NCI-H510A treated with DMSO at 0.1 percent for 48 hours (cell line): ENCODE data around the gene SERAC1.
"Not testable (repeated sequence)": the region's sequence is repeated elsewhere in the genome, so short reads cannot be mapped to it uniquely, and the experiment has no call there.

Source experiments
- DNase-seq: peaks from one replicate; lab custom pipeline; 2025; lab: John Stamatoyannopoulos, UW

SERAC1 gene

GRCh38 chr6:158174514-158174913 lies 6.5 kb upstream of the SERAC1 start:
- DNase-seq = no peak

DNA sequence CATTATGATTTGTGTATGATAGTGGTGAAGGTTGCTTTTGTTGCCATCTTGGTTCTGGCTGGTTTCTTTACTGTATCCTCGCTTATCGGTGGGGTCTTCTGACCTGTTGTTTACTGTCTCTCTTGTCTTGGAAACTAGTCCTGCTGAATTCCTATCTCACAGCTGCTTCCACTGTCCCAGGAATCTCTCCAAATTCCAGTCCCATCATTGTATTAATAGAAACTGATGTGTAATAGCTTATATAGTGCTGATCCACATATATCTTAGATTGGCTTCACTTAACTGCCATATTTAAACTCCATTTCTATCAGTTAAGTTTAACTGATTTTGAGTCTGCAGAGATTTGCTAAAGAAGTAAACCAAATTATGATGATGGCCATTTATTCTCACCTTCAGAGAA lies 6.0 kb upstream of the SERAC1 start:
- no peak for DNase-seq

DNA sequence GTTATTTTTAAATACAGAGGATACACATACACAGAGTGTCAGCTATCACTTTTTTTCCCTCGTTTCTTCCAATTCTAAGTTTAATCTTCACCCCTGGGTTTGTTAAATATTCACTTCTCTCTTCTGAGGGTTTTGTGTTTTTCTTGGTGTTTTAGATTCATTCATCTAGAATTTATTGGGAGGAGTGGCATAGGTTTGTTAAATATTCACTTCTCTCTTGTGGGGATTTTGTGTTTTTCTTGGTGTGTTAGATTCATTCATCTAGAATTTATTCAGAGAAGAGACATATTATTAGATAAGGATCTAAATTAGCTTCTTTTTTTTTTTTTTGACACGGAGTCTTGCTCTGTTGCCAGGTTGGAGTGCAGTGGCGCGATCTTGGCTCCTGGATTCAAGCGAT lies 3.9 kb upstream of the SERAC1 start:
- DNase-seq = no peak

DNA sequence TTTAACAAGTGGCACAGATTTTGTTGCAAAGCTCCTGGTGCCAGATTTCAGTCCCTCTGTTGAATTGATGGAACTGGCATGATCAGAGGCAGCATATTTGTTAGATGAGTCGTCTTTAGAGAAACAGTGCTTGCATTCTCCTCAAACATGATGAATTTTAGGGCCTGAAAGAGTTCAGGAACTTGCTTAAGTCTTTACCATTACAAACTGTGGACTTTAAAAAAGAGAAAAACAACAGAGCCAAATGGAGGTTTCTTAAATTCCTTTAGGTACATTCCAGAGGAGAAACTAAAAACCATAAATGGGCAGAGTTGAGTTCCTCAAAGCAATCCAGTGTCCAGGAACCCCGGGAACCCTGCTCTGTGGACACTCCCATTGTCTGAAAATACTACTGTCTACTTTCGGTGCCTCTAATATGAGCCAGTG lies 2.6 kb upstream of the SERAC1 start:
- no peak for DNase-seq

GRCh38 chr6:158169634-158170033 lies 1.6 kb upstream of the SERAC1 start:
- not testable (repeated sequence) for DNase-seq

- DNase-seq = no peak
Measured at GRCh38 chr6:158165919-158166416, 2.1 kb downstream of the SERAC1 start.

- no peak for DNase-seq
Measured at GRCh38 chr6:158164579-158165170, 3.4 kb downstream of the SERAC1 start.

GRCh38 chr6:158161566-158162254 lies 6.4 kb downstream of the SERAC1 start:
- DNase-seq = no peak

- no peak for DNase-seq
Measured at GRCh38 chr6:158160932-158161539, 7.0 kb downstream of the SERAC1 start.

GRCh38 chr6:158158748-158159147 lies 9.3 kb downstream of the SERAC1 start:
- no peak for DNase-seq

- DNase-seq = no peak
Measured at GRCh38 chr6:158158123-158158522, 9.9 kb downstream of the SERAC1 start.

DNA sequence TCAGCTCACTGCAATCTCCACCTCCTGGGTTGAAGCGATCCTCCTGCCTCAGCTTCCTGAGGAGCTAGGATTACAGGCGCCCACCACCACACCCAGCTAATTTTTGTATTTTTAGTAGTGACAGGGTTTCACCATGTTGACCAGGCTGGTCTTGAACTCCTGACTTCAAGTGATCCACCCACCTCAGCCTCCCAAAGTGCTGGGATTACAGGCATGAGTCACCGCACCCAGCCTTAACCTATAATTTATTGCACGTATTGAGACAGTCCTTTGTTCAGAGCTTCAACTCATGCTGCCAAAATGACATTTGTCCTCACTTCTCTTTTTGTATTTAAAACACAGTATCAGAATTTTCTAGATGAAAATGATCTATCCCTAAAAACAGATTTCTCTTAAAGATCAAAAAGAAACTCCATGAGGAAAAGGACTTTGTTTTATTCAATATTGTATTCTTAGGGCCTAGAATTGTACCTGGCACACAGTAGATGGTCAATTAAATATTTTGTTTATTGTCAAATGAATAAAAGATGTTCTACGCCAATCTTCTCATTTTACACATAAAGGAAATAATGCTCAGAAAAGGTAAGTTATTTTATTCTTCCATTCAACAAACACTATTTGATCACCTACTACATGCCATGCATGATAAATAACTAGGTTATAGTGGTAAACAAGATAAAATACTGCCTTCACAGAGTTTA lies 10.8 kb downstream of the SERAC1 start:
- no peak for DNase-seq

DNA sequence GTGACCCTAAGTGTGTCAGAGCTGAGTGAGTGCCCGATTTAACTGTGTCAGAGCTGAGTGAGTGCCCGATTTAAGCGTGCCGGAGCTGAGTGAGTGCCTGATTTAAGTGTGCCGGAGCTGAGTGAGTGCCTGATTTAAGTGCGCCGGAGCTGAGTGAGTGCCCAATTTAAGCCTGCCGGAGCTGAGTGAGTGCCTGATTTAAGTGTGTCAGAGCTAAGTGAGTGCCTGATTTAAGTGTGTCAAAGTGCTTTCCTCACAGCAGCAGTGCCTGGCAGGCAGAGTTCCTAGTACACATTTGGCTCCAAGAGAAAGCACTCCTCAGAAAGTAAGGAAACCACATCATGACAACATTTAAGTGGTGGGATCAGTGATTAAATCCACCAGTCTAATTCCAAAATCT lies 13.2 kb downstream of the SERAC1 start:
- DNase-seq = no peak

DNA sequence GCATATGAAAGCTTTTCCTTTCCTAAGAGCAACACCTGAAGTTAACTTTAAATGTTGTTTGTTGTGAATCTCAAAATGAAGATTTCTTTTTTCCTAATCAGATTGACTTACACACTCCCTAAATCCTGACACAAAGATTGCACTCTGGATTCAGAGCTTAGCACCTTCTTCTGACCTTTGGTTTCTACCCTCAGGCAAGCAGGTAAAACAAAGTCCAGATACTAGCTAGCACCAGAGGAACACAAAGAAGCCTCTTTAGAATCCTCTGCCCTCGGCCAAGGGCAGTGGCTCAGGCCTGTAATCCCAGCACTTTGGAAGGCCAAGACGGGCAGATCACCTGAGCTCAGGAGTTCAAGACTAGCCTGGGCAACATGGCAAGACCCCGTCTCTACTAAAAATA lies 14.5 kb downstream of the SERAC1 start:
- no peak for DNase-seq

GRCh38 chr6:158152659-158153058 lies 15.4 kb downstream of the SERAC1 start:
- DNase-seq = no peak

DNA sequence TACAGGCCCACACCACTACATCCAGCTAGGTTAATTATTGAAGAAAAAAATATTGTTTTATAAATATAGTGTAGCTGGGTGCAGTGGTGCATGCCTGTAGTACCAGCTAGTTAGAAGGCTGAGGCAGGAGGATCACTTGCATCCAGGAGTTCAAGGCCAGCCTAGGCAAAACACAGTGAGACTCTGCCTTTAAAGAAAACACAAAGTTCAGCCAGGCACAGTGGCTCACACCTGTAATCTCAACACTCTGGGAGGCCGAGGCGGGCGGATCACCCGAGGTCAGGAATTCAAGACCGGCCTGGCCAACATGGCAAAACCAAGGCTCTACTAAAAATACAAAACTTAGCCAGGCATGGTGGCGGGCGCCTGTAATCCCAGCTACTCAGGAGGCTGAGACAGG lies 16.0 kb downstream of the SERAC1 start:
- DNase-seq = not testable (repeated sequence)

DNA sequence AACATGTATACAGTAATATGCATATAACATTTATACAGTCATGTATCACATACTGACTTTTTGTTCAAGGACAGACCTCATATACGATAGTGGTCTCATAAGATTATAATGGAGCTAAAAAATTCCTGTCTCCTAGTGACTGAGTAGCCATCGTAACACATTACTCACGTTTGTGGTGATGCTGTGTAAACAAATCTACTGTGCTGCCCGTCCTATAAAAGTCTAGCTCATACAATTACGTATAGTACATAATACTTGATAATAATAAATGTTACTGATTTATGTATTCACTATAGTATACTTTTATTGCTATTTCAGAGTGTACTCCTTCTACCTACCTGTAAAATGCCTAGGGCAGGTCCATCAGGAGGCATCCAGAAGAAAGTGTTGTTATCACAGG lies 17.4 kb downstream of the SERAC1 start:
- DNase-seq = no peak

- DNase-seq = no peak
Measured at GRCh38 chr6:158149641-158150040, 18.4 kb downstream of the SERAC1 start.

DNA sequence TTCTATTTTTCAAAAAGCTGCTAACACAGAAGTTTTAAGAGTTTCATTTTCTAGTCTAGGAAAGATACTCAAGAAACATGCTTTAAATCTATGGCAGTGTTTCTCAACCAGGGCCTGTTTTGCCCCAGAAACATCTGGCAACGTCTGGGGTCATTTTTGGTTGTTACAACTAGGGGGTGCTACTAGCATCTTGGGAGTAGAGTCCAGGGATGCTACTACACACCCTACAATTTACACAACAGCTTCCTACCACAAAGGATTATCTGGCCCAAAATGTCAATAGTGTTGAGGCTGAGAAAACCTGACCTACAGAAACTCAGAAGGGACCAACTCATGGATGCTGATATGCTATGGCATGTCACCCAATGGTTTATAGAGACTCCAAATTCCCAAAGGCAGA lies 24.4 kb downstream of the SERAC1 start:
- no peak for DNase-seq

DNA sequence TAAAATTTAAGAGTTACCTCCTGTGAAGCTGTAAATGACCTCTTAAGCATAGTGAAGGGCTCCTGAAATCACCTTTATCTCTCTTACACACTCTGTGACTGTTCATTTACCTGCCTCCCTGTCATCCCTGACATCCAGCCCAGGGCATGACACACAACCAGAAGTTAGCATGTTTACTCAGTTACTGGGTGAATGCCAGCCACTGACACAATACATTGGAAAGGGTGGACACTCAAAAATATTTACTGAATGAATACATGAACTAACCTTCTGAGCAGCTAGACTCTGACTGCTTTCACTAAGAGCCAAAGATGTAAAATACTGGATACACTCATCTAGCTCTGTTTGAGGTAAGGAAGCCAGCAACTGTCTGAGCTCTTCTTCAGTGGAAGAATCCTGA lies 25.3 kb downstream of the SERAC1 start:
- no peak for DNase-seq

DNA sequence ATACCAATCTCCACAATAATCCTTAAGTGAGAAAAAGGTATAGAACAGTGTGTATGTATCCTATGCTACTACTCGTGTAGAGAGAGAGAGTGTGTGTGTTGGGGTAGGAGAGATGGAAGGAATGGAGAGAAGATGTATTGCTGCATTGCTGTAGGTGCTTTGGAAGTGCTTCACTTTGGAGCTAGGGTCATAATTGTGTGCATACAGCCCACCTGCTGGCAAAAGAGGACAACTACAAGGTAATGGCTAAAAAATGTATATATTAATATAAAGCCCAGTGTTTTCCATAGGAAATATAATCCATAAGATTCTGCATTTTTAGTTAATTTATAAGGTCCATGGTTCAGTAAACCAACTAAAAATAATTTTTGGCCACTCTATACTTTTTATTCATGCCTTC lies 36.1 kb downstream of the SERAC1 start:
- DNase-seq = peak; percentile 9

DNA sequence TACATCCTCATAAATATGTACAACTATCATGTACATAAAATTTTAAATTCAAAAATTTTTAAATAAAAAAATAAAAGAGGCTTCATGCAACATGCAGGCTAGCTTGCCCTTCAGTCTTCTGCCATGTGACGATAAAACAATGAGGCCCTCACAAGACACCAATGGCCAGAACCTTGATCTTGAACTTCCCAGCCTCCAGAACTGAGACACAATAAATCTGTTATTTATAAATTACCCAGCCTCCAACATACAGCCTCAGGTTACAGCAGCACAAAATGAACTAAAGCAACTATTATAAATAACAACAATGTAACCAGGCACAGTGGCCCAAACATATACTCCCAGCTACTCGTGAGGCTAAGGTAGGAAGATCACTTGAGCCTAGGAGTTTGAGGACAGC lies 42.8 kb downstream of the SERAC1 start:
- DNase-seq = no peak

DNA sequence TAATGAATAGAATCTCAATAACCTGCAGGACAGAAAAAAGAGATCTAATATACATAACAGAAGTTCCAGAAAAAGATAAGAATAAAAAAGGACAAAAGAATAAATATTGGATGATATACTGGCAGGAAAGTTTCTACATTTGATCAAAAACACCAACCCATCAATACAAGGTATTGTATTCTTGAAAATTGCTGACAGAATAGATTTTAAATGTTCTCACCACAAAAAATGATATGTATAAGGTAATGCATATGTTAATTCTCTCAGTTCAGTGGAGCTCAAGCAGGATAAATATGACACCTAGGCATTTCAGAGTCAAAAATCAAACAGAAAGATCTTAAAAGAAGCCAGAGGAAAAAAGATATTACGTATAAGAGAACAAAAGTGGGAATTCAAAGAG lies 43.8 kb downstream of the SERAC1 start:
- no peak for DNase-seq
